CD4-positive, alpha-beta T cell treated with Interleukin-6 at 100 ng/mL for 8 hours (primary cell): ENCODE measurements around the gene ZFP42.
"Not testable (repeated sequence)": the region's sequence is repeated elsewhere in the genome, so short reads cannot be mapped to it uniquely, and the experiment has no call there.

Source experiments
- DNase-seq: peaks from one replicate; pipeline ENCODE4 v3.0.0-alpha.2; 2020; ENCODE audit warnings: mixed read lengths, low spot score

ZFP42 gene

DNA sequence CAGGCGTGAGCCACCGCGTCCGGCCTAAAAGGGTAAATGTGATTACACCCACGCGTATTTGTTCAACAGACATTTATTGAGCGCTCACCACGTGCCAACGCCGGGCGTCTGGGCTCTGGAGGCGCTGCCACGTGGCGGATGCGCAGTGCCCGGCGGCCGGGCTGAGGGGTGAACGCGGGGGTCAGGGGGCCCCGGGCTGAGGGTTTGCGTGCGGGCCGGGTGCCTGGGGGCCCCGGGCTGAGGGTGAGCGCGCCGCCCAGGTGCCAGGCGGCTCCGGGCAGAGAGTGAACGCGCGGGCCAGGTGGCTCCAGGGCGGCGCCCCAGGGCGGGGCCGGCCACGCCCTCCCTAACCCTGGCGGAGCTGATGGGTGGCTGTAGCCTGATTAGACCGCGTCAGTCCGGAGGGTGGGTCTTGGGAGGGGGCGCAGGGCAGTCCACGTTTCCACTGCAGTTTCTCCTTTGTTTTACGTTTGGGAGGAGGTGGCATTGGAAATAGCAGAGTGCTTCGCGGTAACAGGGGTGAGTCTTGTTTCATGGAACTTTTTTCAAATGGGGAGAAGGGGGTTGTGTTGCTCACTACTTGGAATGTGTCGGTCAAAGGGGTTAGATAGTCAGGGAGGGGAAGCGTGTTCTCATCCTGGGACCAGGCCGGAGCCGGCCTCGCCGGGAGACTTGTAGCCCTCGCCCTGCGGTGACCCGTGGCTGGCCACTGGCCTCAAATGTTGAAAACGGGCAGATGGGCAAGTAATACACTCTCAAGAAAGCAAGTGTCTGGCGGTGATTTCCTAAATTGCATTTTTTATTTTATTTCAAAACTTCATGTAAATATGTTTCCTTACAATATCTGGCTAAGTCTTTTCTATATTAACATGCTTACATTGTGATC is at the start of gene ZFP42:
Gene ZFP42, plus strand, starts transcription at position 450 of the 886 bp plus-strand sequence. CDS start 7,037 bp downstream, outside the sequence.
- DNase-seq = no peak

DNA sequence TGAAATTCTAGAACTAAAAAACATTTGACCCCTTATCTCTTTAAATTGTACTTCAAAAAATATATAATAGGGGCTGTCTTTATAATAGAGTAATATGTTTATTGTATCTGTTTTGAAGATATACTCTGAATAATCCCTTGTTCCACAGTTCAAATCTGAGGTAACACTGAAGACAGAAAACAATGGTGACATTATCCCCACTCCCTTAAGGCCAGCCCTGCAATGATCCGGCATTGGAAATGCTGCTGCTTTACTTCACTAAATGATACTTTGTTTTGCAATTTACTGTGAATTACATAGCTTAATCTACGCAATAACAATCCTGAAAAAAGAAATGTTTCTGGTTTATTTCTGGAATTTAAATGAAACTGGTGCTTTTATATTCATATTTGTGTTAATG is 34.4 kb upstream of the ZFP42 start:
- no peak for DNase-seq

GRCh38 chr4:187961961-187962360 is 33.6 kb upstream of the ZFP42 start:
- no peak for DNase-seq

DNA sequence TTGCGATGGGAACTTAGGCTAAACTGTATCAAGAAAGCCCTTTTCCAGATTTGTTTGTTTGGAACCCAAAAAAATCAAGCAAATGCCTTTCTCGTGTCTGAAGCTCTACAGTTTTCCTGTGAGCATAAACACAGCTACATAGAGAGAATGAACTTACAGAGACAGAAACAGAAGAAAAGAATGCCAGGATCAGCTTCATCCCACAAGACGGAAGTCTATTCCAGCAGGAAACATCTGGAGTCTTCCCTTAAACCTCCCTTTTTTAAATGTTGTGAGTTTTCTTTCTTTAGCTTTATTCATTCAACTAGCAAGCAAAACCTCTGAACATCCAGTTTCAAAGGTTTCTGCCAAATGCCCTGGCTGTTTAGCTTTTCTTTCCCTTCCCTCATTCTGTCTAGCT is 32.6 kb upstream of the ZFP42 start:
- no peak for DNase-seq

GRCh38 chr4:187965726-187966125 is 29.8 kb upstream of the ZFP42 start:
- DNase-seq = no peak

- DNase-seq = no peak
These were observed 23.4 kb upstream of the ZFP42 start for GRCh38 chr4:187972135-187972534.

- no peak for DNase-seq
These were observed 11.8 kb upstream of the ZFP42 start for GRCh38 chr4:187983746-187984145.

- DNase-seq = no peak
These were observed 2.6 kb upstream of the ZFP42 start for GRCh38 chr4:187992971-187993370.

DNA sequence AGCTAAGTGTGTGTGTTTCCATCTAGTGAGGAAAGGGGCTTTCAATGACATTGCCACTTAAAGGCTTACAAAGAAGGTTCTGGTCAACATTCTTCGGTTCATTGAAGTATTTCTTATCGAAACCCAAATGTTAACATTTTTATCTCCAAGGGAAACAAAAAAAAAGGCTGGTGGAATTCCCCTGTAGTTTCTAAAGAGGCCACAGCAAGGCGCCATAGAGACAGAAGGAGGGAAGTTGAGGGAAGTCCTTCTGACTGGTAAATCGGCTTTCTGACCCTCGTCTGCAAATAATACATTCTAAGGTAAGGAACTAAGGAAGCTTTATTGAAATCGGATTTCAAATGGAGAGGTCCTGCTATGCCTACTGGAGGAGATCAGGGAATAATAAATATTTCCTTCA is 1.7 kb upstream of the ZFP42 start:
- no peak for DNase-seq

DNA sequence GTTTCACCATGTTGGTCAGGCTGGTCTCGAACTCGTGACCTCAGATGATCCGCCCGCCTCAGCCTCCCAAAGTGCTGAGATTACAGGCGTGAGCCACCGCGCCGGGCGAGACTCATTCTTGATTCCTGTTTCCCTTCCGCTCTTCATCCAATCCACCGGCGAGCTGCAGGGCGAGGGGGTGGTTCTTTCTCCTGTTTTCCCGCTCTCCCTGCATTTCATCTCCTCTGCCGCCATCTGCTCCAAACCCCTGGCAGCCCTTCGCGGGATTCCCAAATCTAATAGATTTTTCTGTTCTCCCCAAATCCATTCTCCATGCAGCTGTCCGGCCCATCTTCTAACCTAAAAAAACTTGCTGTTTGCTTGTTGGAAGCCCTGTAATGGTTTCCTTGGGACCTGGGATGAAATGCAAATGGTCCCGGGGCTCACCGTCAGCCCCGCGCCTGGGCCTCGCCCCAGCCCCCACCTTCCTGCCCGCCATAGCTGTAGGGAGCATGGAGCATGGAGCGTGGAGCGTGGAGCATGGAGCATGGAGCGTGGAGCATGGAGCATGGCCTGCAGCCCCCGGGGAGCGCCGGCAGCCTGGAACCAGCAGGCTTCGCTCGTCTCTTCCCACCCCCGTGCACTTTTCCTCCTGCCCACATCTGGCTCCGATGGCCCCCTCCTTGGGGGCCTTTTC is 1.1 kb downstream of the ZFP42 start:
- no peak for DNase-seq

- DNase-seq = not testable (repeated sequence)
These were observed 2.4 kb downstream of the ZFP42 start for GRCh38 chr4:187997991-187998390.

DNA sequence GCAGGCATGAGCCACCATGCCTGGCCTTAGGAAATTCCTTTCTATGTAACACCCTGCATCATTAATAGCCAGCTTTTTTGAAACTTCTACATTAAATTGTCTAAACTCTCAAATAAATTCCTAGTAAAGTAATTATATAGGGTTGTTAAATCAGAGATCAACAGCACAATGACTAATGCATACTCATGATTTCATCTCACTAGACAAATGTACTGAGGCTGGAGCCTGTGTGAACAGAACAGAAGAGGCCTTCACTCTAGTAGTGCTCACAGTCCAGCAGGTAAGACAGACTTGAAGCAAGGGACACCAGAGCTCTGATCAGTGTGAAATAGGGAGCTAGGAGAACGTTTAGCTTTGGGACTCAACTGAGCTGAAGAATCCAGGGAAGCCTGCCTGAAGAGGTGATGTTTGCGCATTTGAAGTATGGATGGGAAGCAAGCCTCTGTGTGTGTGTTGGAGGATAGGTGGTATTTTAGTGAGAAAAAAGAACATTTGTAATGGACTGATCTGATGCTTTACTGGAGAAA is 3.9 kb downstream of the ZFP42 start:
- DNase-seq = no peak

DNA sequence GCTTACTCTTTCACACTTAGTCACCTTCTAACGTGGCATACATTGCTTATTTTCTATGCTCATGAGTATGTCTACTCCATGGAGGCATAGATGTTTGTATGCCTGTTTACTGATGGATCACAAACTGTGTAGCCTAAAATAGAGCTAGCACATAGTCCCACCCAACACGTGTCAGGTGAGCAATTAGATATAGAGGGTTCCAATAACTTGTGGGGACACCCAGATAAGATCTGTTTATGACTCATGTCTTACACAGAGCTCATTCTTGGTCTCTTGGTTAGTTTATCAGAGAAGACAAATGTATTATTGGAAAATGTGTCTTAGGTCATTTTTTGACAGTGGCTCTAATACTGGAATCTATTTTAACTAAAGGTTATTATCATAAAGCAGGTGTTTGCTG is 6.8 kb downstream of the ZFP42 start:
- DNase-seq = no peak

GRCh38 chr4:188002751-188003150 is 7.2 kb downstream of the ZFP42 start:
- DNase-seq = no peak

DNA sequence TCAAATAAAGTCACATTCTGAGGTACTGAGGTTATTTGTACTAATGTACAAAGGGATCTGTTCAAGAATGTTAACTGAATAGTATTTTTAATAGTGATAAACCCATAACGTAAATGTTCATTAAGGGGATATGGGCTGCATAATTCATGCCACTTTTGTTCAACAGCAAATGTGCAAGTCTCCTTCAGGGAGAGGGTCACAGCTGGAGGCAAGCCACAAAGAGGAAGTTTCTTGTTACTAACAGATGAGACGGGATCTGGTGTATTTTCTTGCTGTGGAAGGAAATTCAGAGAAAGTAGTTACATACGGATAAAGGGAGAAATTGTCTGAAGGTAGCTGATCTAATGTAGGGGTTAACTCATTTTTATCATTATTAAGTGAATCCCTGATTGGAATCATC is 10.0 kb downstream of the ZFP42 start:
- no peak for DNase-seq

GRCh38 chr4:188006285-188006848 is 10.8 kb downstream of the ZFP42 start:
- DNase-seq = no peak

GRCh38 chr4:188008377-188008776 is 12.8 kb downstream of the ZFP42 start:
- no peak for DNase-seq

- no peak for DNase-seq
These were observed 16.9 kb downstream of the ZFP42 start for GRCh38 chr4:188012426-188012945.

GRCh38 chr4:188015025-188015940 is 19.7 kb downstream of the ZFP42 start:
- no peak for DNase-seq

GRCh38 chr4:188016754-188017153 is 21.2 kb downstream of the ZFP42 start:
- DNase-seq = no peak

GRCh38 chr4:188018262-188018661 is 22.7 kb downstream of the ZFP42 start:
- no peak for DNase-seq
